Bronchial epithelial cell (primary cell): ENCODE data around the gene KIZ. TPM values are rescaled to one million over a fixed set of nuclear protein-coding genes. Genes with fewer than 3 reads are reported as not detected.
A peak's percentile ranks its signal among the peaks of the same experiment; 100 is the strongest.

Experiments used
- DNase-seq: peaks from one replicate; pipeline ENCODE4 v3.0.0-alpha.2; 2010; ENCODE audit warnings: low read depth
- FAIRE-seq: peaks from 2 replicates; lab custom pipeline; 2011; peaks lifted over from hg19 to GRCh38; lab: Jason Lieb, UNC
- H3K27me3 ChIP-seq: 2 replicates; pipeline ENCODE4 v1.5.1; 2011; ENCODE audit warnings: low read length; ENCODE audit not compliant: control insufficient read depth, insufficient read depth
- H3K36me3 ChIP-seq: 2 replicates; pipeline ENCODE4 v1.5.1; 2011; ENCODE audit warnings: low read length; ENCODE audit not compliant: control insufficient read depth, insufficient read depth
- H3K4me3 ChIP-seq: 2 replicates; pipeline ENCODE4 v1.5.1; 2011; ENCODE audit warnings: mild to moderate bottlenecking, low read depth, low read length, control low read depth
- total RNA-seq: library from RNA; depleted of rRNA; stranded (reverse); fragments of >200 nt; gene quantifications from 2 replicates; pipeline ENCODE4 v1.2.1, GENCODE V29; 2014
- TF ChIP-seq, protein P1 (sequence below): IDR thresholded peaks from 2 replicates; pipeline ENCODE4 v1.5.1; 2011; ENCODE audit warnings: mild to moderate bottlenecking, moderate library complexity, low read length, control low read depth, inconsistent platforms; ENCODE audit not compliant: insufficient read depth, severe bottlenecking

The KIZ gene
- total RNA-seq, 1 donor from 2014 or later = 12.9 TPM

DNA sequence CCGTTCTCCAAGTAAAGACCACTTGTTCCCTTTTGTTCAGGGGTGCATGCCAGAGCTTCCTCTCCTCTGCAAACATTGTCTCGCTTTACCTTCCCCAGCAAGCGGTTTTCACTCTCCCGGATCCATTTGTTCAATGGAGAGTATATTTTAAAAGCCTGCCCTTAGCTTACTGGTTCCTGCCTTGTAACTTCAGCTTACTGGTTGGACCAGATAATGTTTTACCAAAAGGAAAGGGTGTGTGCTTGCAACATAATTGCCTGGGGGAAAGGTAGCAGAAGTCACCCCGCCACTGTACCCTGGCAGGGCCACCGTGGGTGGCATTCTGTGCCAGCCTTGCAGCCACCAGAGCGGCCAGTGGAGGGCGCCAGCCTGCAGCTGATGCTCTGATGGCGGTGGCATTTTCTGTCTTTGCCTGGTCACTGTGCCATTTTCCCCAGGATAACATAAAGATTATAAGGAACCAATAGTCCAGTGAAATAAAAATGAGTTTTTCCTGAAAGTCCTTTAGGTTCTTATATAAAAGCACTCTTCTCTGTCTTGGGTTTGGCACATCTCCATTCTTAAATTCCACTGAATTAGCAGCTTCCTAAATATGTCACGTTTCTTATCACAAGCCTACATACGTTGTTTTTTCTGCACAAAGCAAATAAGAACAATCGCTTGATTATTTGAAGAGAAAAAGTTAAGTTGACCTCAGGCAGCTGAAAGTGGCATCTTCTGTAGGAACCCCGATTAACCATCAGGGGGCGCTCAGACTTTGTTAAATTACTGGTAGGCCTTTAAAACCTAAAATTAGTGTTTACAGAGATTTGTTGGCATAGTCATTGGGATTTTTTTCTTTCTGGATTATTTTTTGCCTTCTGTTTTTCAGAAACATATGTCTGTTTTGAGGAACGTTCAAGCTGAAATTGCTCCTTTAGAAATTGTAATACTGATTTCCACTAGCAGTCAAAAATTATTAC is 109.9 kb downstream of the KIZ start:
- H3K27me3 ChIP-seq = no peaks in the 10 kb centered on the region
- peak; percentile 55 for DNase-seq
- H3K36me3 ChIP-seq = peaks cover 1% of the 10 kb centered on the region
- TF ChIP-seq, protein P1, sequence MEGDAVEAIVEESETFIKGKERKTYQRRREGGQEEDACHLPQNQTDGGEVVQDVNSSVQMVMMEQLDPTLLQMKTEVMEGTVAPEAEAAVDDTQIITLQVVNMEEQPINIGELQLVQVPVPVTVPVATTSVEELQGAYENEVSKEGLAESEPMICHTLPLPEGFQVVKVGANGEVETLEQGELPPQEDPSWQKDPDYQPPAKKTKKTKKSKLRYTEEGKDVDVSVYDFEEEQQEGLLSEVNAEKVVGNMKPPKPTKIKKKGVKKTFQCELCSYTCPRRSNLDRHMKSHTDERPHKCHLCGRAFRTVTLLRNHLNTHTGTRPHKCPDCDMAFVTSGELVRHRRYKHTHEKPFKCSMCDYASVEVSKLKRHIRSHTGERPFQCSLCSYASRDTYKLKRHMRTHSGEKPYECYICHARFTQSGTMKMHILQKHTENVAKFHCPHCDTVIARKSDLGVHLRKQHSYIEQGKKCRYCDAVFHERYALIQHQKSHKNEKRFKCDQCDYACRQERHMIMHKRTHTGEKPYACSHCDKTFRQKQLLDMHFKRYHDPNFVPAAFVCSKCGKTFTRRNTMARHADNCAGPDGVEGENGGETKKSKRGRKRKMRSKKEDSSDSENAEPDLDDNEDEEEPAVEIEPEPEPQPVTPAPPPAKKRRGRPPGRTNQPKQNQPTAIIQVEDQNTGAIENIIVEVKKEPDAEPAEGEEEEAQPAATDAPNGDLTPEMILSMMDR = peak; percentile 96
- FAIRE-seq = no peak
- H3K4me3 ChIP-seq = no peak overlapping the region

DNA sequence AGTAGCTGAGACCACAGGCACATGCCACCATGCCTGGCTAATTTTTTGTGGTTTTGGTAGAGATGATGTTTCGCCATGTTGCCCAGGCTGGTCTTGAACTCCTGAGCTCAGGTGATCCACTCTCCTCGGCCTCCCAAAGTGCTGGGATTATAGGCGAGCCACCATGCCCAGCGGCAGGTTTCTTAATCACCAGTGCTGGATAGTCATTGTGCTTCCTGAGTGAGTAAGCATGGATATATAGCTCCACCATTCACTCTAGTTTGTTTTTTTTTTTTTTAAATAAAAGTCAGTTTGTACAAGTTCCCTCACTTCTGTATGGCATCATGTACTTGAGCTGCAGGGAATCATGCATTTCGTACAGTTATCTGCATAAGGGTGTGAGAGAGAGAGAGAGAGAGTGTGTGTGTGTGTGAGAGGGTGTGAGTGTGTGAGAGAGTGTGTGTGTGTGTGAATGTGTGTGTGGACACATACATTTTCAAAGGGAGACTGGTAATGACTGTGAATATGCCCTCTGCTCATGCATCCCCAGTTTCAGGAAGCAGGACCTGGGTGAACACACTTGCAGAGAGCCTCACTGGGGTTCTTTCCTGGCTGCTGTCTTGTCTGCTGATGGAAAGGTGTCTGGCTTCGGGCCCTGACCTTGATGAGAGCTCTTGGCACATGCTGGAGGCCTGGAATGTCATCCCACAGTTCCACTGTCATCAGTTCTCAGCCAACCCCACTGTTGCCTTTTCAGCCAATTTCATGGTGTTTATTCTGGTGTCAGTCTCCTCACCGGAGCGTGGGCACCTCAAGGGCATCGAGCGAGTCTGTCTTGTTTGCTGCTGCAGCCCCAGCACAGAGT is 112.3 kb downstream of the KIZ start:
- no peak overlapping the region for H3K4me3 ChIP-seq
- DNase-seq = peak; percentile 55
- TF ChIP-seq, protein P1 = no peak
- no peak for FAIRE-seq
- no peaks in the 10 kb centered on the region for H3K36me3 ChIP-seq
- H3K27me3 ChIP-seq = no peaks in the 10 kb centered on the region

DNA sequence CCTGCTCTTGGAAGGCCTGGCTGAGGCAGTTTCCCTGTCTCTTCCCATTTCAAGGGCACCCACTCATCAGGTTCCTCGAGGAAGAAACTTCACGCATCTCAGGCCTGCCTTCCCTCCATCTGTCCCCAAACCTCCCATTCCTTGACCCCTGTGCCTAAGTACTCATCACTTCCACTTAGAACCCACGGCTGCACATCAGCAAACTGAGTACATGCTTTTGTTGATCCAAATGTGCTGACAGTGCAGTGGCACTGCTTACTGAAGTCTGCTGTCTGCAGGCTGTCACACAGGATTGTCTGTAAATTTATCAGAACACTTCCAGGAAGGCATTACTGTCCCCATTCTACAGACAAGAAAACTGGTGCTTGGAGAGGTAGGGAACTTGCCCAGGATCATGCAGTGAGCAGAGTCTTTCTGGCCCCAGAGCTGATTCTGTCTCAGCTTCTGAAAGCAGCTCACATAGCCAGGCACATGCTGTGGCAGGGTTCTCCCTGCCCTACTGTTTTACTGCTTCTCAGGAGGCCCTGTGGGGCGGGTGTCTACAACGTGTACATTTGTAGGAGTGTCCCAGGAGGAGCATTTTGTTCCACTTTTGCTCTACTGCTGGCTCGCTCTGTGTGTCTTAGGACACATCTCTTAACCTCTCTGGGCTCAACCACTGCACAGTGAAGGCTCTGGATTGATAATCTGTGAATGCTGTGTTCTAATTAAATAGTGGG is 113.1 kb downstream of the KIZ start:
- Histone ChIP-seq H3K36me3 (no peaks in the 10 kb centered on the region), H3K4me3 (no peak overlapping the region), H3K27me3 (no peaks in the 10 kb centered on the region)
- TF ChIP-seq, protein P1 = no peak
- no peak for DNase-seq
- no peak for FAIRE-seq

DNA sequence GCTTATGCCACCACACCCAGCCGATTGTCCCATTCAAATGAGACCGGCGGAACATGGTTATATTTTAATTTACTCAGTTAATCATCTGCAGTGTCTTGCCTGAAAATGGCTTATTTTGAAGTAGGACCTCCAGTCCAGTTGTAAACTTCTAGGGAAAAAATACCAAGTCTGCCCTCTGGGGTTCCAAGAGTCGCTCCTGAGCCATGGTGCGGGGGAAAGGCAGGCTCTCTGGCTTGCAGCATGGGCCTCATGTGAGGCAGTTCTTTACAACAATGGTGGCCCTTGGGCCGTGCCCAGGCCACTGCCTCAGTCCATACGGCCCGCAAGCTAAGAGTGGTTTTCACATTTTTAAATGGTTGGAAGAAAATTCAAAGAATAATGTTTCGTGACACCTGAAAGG is 114.5 kb downstream of the KIZ start:
- H3K27me3 ChIP-seq = no peaks in the 10 kb centered on the region
- TF ChIP-seq, protein P1 = no peak
- no peak for DNase-seq
- H3K4me3 ChIP-seq = no peak overlapping the region
- FAIRE-seq = no peak
- no peaks in the 10 kb centered on the region for H3K36me3 ChIP-seq

DNA sequence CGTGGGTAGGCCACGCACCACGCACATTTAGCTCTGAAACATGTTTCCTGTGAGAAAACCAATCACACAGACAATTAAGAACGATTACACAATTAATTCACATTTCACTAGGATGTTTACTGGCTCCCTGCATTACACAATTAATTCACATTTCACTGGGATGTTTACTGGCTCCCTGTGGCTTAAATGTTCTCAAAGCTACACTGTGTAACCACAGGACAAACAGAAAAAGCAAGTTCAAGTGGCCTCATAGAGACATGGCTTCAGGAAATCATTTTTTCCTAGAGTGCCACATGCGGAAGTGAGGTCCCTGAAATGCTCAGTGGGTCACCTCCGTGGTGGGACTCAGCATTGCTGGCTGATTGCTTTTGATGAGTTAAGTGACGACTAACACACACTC is 115.5 kb downstream of the KIZ start:
- Histone ChIP-seq H3K4me3 (no peak overlapping the region), H3K27me3 (no peaks in the 10 kb centered on the region), H3K36me3 (no peaks in the 10 kb centered on the region)
- TF ChIP-seq, protein P1 = no peak
- FAIRE-seq = no peak
- no peak for DNase-seq
